Measurements from ENCODE around the gene SLC4A7.
"Not testable (repeated sequence)": the region's sequence is repeated elsewhere in the genome, so short reads cannot be mapped to it uniquely, and the experiment has no call there.

Gene SLC4A7

GRCh38 chr3:27486336-27486735, 2.2 kb upstream of the SLC4A7 start:
- no peak for DNase-seq

- peak; percentile 29 for DNase-seq
Observed at GRCh38 chr3:27485866-27486265, 1.7 kb upstream of the SLC4A7 start.

- DNase-seq = no peak
Observed at GRCh38 chr3:27483117-27484014, 818 bp downstream of the SLC4A7 start.

- DNase-seq = no peak
Observed at GRCh38 chr3:27479806-27480543, 4.2 kb downstream of the SLC4A7 start.

GRCh38 chr3:27471923-27472550, 12.1 kb downstream of the SLC4A7 start:
- DNase-seq = no peak

GRCh38 chr3:27468283-27468886, 15.8 kb downstream of the SLC4A7 start:
- no peak for DNase-seq

- DNase-seq = no peak
Observed at GRCh38 chr3:27467545-27467944, 16.6 kb downstream of the SLC4A7 start.

GRCh38 chr3:27464646-27465045, 19.5 kb downstream of the SLC4A7 start:
- DNase-seq = no peak

GRCh38 chr3:27462228-27462627, 22.0 kb downstream of the SLC4A7 start:
- DNase-seq = no peak

GRCh38 chr3:27458929-27459328, 25.3 kb downstream of the SLC4A7 start:
- no peak for DNase-seq

GRCh38 chr3:27456554-27456953, 27.6 kb downstream of the SLC4A7 start:
- no peak for DNase-seq

GRCh38 chr3:27454914-27455313, 29.3 kb downstream of the SLC4A7 start:
- DNase-seq = no peak

GRCh38 chr3:27454461-27454860, 29.7 kb downstream of the SLC4A7 start:
- no peak for DNase-seq

- DNase-seq = no peak
Observed at GRCh38 chr3:27452368-27453090, 31.7 kb downstream of the SLC4A7 start.

GRCh38 chr3:27451842-27452241, 32.3 kb downstream of the SLC4A7 start:
- no peak for DNase-seq

GRCh38 chr3:27451251-27451650, 32.9 kb downstream of the SLC4A7 start:
- no peak for DNase-seq

- DNase-seq = no peak
Observed at GRCh38 chr3:27449530-27450150, 34.5 kb downstream of the SLC4A7 start.

- not testable (repeated sequence) for DNase-seq
Observed at GRCh38 chr3:27442995-27443394, 41.2 kb downstream of the SLC4A7 start.

GRCh38 chr3:27438352-27438751, 45.8 kb downstream of the SLC4A7 start:
- not testable (repeated sequence) for DNase-seq

GRCh38 chr3:27431116-27431515, 53.1 kb downstream of the SLC4A7 start:
- DNase-seq = no peak

GRCh38 chr3:27429909-27430308, 54.3 kb downstream of the SLC4A7 start:
- DNase-seq = no peak

- no peak for DNase-seq
Observed at GRCh38 chr3:27428446-27428845, 55.7 kb downstream of the SLC4A7 start.
